ENCODE data around the gene LMBR1.

Gene LMBR1

GRCh38 chr7:156676263-156676662 lies 216.7 kb downstream of the LMBR1 start:
- H3K4me3 ChIP-seq (ENCODE audit: low read depth, low read length): no peak overlapping the region
- TF ChIP-seq CTCF (IDR thresholded peaks at IDR 0.05; ENCODE audit: insufficient read depth, low read depth, low read length, missing control alignments): no peak
- no peak for DNase-seq (ENCODE audit: low read depth)

GRCh38 chr7:156675721-156676120 lies 217.3 kb downstream of the LMBR1 start:
- TF ChIP-seq CTCF (IDR thresholded peaks at IDR 0.05; ENCODE audit: insufficient read depth, low read depth, low read length, missing control alignments): no peak
- no peak for DNase-seq (ENCODE audit: low read depth)
- H3K4me3 ChIP-seq (ENCODE audit: low read depth, low read length): no peak overlapping the region

GRCh38 chr7:156673902-156674301 lies 219.1 kb downstream of the LMBR1 start:
- no peak overlapping the region for H3K4me3 ChIP-seq (ENCODE audit: low read depth, low read length)
- no peak for TF ChIP-seq CTCF (IDR thresholded peaks at IDR 0.05; ENCODE audit: insufficient read depth, low read depth, low read length, missing control alignments)
- no peak for DNase-seq (ENCODE audit: low read depth)

- no peak for TF ChIP-seq CTCF (IDR thresholded peaks at IDR 0.05; ENCODE audit: insufficient read depth, low read depth, low read length, missing control alignments)
- H3K4me3 ChIP-seq (ENCODE audit: low read depth, low read length): no peak overlapping the region
- DNase-seq (ENCODE audit: low read depth): no peak
Measured at GRCh38 chr7:156673454-156673853, 219.5 kb downstream of the LMBR1 start.

GRCh38 chr7:156669035-156669828 lies 223.8 kb downstream of the LMBR1 start:
- DNase-seq (ENCODE audit: low read depth): no peak
- no peak overlapping the region for H3K4me3 ChIP-seq (ENCODE audit: low read depth, low read length)
- no peak for TF ChIP-seq CTCF (IDR thresholded peaks at IDR 0.05; ENCODE audit: insufficient read depth, low read depth, low read length, missing control alignments)

- no peak for DNase-seq (ENCODE audit: low read depth)
- TF ChIP-seq CTCF (IDR thresholded peaks at IDR 0.05; ENCODE audit: insufficient read depth, low read depth, low read length, missing control alignments): no peak
- H3K4me3 ChIP-seq (ENCODE audit: low read depth, low read length): no peak overlapping the region
Measured at GRCh38 chr7:156668130-156668741, 224.7 kb downstream of the LMBR1 start.

- no peak for DNase-seq (ENCODE audit: low read depth)
- no peak overlapping the region for H3K4me3 ChIP-seq (ENCODE audit: low read depth, low read length)
- TF ChIP-seq CTCF (IDR thresholded peaks at IDR 0.05; ENCODE audit: insufficient read depth, low read depth, low read length, missing control alignments): no peak
Measured at GRCh38 chr7:156667110-156667426, 225.9 kb downstream of the LMBR1 start.

All from GM12865 (cell line).